ENCODE measurements around the gene TBC1D4. TPM values are rescaled to one million over a fixed set of nuclear protein-coding genes. Genes with fewer than 3 reads are reported as not detected.

Gene TBC1D4
- total RNA-seq, 4 donors from 2014 or later = 10.5 to 35.0 (median 33.1) TPM

GRCh38 chr13:75507027-75508001, 25.3 kb upstream of the TBC1D4 start:
- H3K27me3 ChIP-seq = no peaks in the 10 kb centered on the region
- H3K36me3 ChIP-seq = no peaks in the 10 kb centered on the region
- TF ChIP-seq POLR2A (IDR thresholded peaks at IDR 0.05) (no peak), CTCF (IDR thresholded peaks at IDR 0.05) (no peak)
- H3K27ac ChIP-seq = no peak overlapping the region
- H3K4me1 ChIP-seq = no peaks in the 10 kb centered on the region
- no peak for DNase-seq
- no peaks in the 10 kb centered on the region for H3K9me3 ChIP-seq
- H3K4me3 ChIP-seq = no peak overlapping the region

DNA sequence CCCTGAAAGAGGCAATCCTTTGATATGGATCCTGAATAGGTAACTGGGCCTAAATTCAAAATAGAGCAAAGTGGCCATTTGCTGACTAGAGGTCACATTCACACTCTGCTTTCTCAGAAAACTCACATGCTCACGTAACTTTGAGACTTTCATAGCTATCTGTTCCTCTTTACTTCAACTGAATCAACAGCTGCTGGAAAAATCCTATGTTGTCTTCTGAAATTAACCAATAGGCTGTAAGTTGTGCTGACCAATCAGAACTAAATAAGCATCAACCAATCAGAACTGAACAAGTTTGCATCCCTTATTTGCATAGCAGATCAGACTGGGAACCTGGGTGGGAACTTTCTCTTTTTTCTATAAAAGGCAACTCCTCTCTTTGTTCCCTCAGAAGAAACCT, 24.0 kb upstream of the TBC1D4 start:
- H3K27ac ChIP-seq = no peak overlapping the region
- TF ChIP-seq CTCF (IDR thresholded peaks at IDR 0.05) (no peak), POLR2A (IDR thresholded peaks at IDR 0.05) (no peak)
- no peaks in the 10 kb centered on the region for H3K36me3 ChIP-seq
- H3K4me1 ChIP-seq = no peaks in the 10 kb centered on the region
- no peaks in the 10 kb centered on the region for H3K27me3 ChIP-seq
- no peaks in the 10 kb centered on the region for H3K9me3 ChIP-seq
- DNase-seq = no peak
- no peak overlapping the region for H3K4me3 ChIP-seq

- no peak for DNase-seq
- no peaks in the 10 kb centered on the region for H3K4me1 ChIP-seq
- H3K27me3 ChIP-seq = no peaks in the 10 kb centered on the region
- H3K9me3 ChIP-seq = no peaks in the 10 kb centered on the region
- H3K4me3 ChIP-seq = no peak overlapping the region
- TF ChIP-seq POLR2A (IDR thresholded peaks at IDR 0.05) (no peak), CTCF (IDR thresholded peaks at IDR 0.05) (no peak)
- no peak overlapping the region for H3K27ac ChIP-seq
- H3K36me3 ChIP-seq = no peaks in the 10 kb centered on the region
Measured at GRCh38 chr13:75505327-75505726, 23.4 kb upstream of the TBC1D4 start.

GRCh38 chr13:75495938-75496337, 14.0 kb upstream of the TBC1D4 start:
- H3K9me3 ChIP-seq = no peaks in the 10 kb centered on the region
- no peaks in the 10 kb centered on the region for H3K36me3 ChIP-seq
- no peaks in the 10 kb centered on the region for H3K4me1 ChIP-seq
- H3K27ac ChIP-seq = no peak overlapping the region
- H3K27me3 ChIP-seq = no peaks in the 10 kb centered on the region
- no peak overlapping the region for H3K4me3 ChIP-seq
- DNase-seq = no peak
- no peak for TF ChIP-seq CTCF (IDR thresholded peaks at IDR 0.05)
- no peak for TF ChIP-seq POLR2A (IDR thresholded peaks at IDR 0.05)

- no peak overlapping the region for H3K27ac ChIP-seq
- H3K36me3 ChIP-seq = no peaks in the 10 kb centered on the region
- H3K9me3 ChIP-seq = no peaks in the 10 kb centered on the region
- H3K4me1 ChIP-seq = no peaks in the 10 kb centered on the region
- no peak for DNase-seq
- H3K27me3 ChIP-seq = no peaks in the 10 kb centered on the region
- no peak overlapping the region for H3K4me3 ChIP-seq
- TF ChIP-seq POLR2A (IDR thresholded peaks at IDR 0.05) = no peak
- no peak for TF ChIP-seq CTCF (IDR thresholded peaks at IDR 0.05)
Measured at GRCh38 chr13:75494491-75494890, 12.5 kb upstream of the TBC1D4 start.
